Calu3 (cell line): ENCODE measurements around the gene IGFBPL1. TPM values are rescaled to one million over a fixed set of nuclear protein-coding genes. Genes with fewer than 3 reads are reported as not detected.

Experiments
- BruUV-seq: library from RNA; stranded (reverse); fragments of 400-500 nt; replicated peaks from 2 replicates; lab custom pipeline; 2021; lab: Mats Ljungman, UMichigan
- CTCF ChIA-PET: fragments of 300-600 bp; sonication (Branson Sonifier 250); formaldehyde crosslinking; loops from one replicate; lab custom pipeline; 2022; ENCODE audit warnings: antibody characterized with exemption; lab: Charles Lee
- DNase-seq: peaks from one replicate; pipeline ENCODE4 v3.0.0; 2022
- H3K27ac Mint-ChIP-seq: one replicate; pipeline ENCODE4 v1.8.0; 2022; ENCODE audit warnings: mixed read lengths; ENCODE audit not compliant: unreplicated experiment
- H3K27me3 Mint-ChIP-seq: one replicate; pipeline ENCODE4 v1.8.0; 2022; ENCODE audit warnings: mixed read lengths; ENCODE audit not compliant: unreplicated experiment
- H3K36me3 Mint-ChIP-seq: one replicate; pipeline ENCODE4 v1.8.0; 2022; ENCODE audit warnings: mild to moderate bottlenecking, moderate library complexity, mixed read lengths; ENCODE audit not compliant: insufficient read depth, unreplicated experiment
- H3K4me1 Mint-ChIP-seq: one replicate; pipeline ENCODE4 v1.8.0; 2022; ENCODE audit warnings: mild to moderate bottlenecking, low read depth, mixed read lengths; ENCODE audit not compliant: unreplicated experiment
- H3K4me3 Mint-ChIP-seq: one replicate; pipeline ENCODE4 v1.8.0; 2022; ENCODE audit warnings: mild to moderate bottlenecking, low read depth, moderate library complexity, mixed read lengths; ENCODE audit not compliant: unreplicated experiment
- H3K9me3 Mint-ChIP-seq: one replicate; pipeline ENCODE4 v1.8.0; 2022; ENCODE audit warnings: low read depth, mixed read lengths; ENCODE audit not compliant: unreplicated experiment
- intact Hi-C: fragments of 100-400 bp; cut with micrococcal nuclease; formaldehyde crosslinking; loops from one replicate; pipeline ENCODE4 v1.10.0; 2022; ENCODE audit not compliant: unreplicated experiment
- total RNA-seq: library from RNA; stranded (reverse); gene quantifications from 2 replicates; pipeline ENCODE4 v1.2.3, GENCODE V29; 2022
- TF ChIP-seq, protein P1 (sequence below): fragments of 200-600 bp; IDR thresholded peaks from one replicate; pipeline ENCODE4 v1.8.0; 2022; ENCODE audit warnings: antibody characterized with exemption; ENCODE audit not compliant: unreplicated experiment

Gene IGFBPL1
- total RNA-seq, 1 experiment from 2014 or later = 2.0 TPM

DNA sequence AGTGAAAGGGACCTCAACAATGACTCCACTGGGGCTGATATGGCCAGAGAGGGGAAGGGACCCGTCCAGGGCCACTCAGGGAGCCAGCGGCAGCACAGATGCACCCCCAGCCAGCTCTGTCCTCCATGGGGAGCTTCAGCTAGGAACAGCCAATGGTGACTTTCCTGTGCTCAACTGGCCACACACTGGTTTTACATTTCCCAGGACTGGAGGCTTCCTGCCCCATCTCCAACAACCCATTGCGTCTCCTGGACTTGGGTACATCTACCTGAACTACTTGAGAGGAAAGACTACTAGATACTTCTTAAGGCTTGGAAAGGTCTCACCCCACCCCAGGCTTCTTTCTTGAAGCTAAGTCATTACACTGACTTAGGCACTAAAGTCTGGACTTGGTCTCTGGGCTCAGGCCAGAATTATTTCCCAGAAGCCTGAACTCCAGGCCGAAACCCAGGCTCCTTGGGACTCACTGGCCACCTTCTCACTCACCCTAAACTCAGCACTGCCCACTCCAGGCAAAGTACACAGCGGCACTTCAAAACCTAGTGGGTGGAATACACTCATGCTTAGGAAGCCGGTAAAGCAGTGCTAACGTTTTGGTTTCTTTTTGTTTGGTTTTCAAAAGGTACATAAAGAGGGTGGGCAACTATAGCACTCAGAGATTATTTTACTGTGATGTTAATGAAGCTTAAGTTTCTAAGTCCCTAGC, 1.5 kb downstream of the IGFBPL1 start:
- no peaks in the 10 kb centered on the region for H3K9me3 Mint-ChIP-seq
- TF ChIP-seq, protein P1, sequence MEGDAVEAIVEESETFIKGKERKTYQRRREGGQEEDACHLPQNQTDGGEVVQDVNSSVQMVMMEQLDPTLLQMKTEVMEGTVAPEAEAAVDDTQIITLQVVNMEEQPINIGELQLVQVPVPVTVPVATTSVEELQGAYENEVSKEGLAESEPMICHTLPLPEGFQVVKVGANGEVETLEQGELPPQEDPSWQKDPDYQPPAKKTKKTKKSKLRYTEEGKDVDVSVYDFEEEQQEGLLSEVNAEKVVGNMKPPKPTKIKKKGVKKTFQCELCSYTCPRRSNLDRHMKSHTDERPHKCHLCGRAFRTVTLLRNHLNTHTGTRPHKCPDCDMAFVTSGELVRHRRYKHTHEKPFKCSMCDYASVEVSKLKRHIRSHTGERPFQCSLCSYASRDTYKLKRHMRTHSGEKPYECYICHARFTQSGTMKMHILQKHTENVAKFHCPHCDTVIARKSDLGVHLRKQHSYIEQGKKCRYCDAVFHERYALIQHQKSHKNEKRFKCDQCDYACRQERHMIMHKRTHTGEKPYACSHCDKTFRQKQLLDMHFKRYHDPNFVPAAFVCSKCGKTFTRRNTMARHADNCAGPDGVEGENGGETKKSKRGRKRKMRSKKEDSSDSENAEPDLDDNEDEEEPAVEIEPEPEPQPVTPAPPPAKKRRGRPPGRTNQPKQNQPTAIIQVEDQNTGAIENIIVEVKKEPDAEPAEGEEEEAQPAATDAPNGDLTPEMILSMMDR = no peak
- no peak overlapping the region for H3K4me3 Mint-ChIP-seq
- intact Hi-C loops = no loop called here
- no peak overlapping the region for H3K27ac Mint-ChIP-seq
- no TSS peak for BruUV-seq
- H3K4me1 Mint-ChIP-seq = no peaks in the 10 kb centered on the region
- no peaks in the 10 kb centered on the region for H3K36me3 Mint-ChIP-seq
- no peaks in the 10 kb centered on the region for H3K27me3 Mint-ChIP-seq
- DNase-seq = no peak
- CTCF ChIA-PET = no interaction called here

DNA sequence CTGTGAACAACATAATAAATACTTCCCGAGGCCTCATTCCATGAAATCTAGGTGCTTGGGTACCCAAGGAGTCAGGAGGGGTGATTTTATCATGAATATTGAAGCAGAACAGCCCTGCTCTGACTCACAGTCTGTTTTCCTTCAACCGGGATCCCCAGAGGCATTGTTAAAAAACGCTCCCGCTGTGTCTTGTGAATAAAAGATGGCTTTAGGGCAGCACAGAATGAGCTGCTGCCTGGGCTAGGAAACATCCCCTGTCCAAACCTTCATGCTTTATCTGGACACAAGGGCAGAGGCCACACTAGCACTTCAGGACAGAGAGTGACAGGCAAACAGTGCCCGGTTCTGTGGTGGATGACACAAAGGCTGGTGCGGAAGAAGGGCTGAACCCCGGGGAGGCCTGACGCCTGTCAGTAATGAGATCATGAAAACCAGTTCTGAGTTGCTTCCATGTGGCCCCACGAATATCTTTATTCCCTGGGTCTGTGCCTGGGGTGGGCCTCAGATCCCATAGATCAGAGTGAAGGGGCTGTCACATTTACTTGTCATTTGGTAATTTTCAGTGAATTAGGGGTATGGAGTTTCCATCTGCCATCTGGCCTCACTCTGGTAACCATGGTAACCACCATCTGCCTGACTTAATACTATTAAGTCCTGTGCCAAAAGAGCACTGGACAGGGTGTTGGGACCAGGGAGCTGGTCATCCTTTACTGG, 2.6 kb downstream of the IGFBPL1 start:
- BruUV-seq = no TSS peak
- CTCF ChIA-PET = no interaction called here
- no peak overlapping the region for H3K27ac Mint-ChIP-seq
- TF ChIP-seq, protein P1 = no peak
- no peaks in the 10 kb centered on the region for H3K27me3 Mint-ChIP-seq
- no peak for DNase-seq
- H3K9me3 Mint-ChIP-seq = no peaks in the 10 kb centered on the region
- intact Hi-C loops = no loop called here
- no peak overlapping the region for H3K4me3 Mint-ChIP-seq
- no peaks in the 10 kb centered on the region for H3K36me3 Mint-ChIP-seq
- no peaks in the 10 kb centered on the region for H3K4me1 Mint-ChIP-seq

DNA sequence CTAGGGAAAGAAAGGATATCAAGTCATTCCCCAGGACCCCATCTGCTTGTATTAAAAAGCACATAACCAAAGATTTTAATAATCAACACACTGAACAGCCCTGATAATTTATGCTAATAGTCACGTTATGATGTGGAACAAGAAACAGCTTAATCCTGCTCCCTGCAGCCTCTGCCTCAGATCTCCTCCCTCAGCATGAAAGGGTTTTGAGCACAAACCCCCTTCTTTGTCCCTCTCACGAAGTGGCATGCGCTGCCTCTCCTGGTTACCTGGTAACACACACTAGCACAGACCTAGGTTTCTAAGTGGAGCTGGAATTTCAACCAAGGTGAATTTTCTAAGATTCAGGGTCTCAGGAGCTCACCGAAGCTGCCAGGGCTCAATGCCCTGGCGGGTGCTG, 5.1 kb downstream of the IGFBPL1 start:
- intact Hi-C loops = no loop called here

DNA sequence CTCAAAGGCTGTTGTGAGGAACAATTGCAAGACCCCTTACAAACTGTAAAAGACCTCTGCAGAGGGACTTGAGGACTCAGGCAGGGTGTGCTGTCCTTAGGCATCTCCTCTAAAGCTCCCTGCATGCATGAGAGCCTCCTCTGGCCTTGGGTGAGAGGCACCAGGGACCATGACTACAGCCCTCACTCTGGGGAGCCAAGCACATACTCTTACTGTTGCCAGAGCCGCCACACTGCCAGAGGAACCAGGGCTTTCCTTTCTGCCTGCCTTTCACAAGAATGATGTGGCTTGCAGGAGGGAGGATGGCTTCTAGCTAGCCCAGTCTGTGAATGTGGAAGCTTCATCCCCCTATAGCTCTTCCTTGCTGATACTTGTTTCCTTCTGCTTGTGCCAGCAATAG, 5.9 kb downstream of the IGFBPL1 start:
- H3K27ac Mint-ChIP-seq = no peak overlapping the region
- H3K4me1 Mint-ChIP-seq = no peaks in the 10 kb centered on the region
- H3K36me3 Mint-ChIP-seq = no peaks in the 10 kb centered on the region
- TF ChIP-seq, protein P1 = no peak
- intact Hi-C loops = no loop called here
- no peaks in the 10 kb centered on the region for H3K9me3 Mint-ChIP-seq
- no peaks in the 10 kb centered on the region for H3K27me3 Mint-ChIP-seq
- BruUV-seq = no TSS peak
- H3K4me3 Mint-ChIP-seq = no peak overlapping the region
- no peak for DNase-seq
- CTCF ChIA-PET = no interaction called here

More for the DNA sequence above, 5.1 kb downstream of the IGFBPL1 start:
- TF ChIP-seq, protein P1 = no peak
- Mint-ChIP-seq H3K27ac (no peak overlapping the region), H3K4me3 (no peak overlapping the region), H3K9me3 (no peaks in the 10 kb centered on the region), H3K36me3 (no peaks in the 10 kb centered on the region), H3K27me3 (no peaks in the 10 kb centered on the region), H3K4me1 (no peaks in the 10 kb centered on the region)
- CTCF ChIA-PET = no interaction called here
- no peak for DNase-seq
- BruUV-seq = no TSS peak
